GM10248 (cell line): ENCODE measurements around the gene TXNRD2.
"Not testable (repeated sequence)": the region's sequence is repeated elsewhere in the genome, so short reads cannot be mapped to it uniquely, and the experiment has no call there.

Experiments
- CTCF ChIA-PET: fragments of 300-600 bp; sonication (Branson Sonifier 250); formaldehyde crosslinking; extraction: SDS; loops from one replicate; lab custom pipeline; 2021; ENCODE audit warnings: antibody characterized with exemption; lab: Yijun Ruan, JAX
- POLR2A ChIA-PET: fragments of 350-650 bp; sonication (Branson Sonifier 250); formaldehyde crosslinking; extraction: SDS; loops from one replicate; lab custom pipeline; 2020; ENCODE audit warnings: antibody characterized with exemption; lab: Yijun Ruan, JAX
- DNase-seq: peaks from one replicate; pipeline ENCODE4 v3.0.0; 2012; ENCODE audit errors: extremely low spot score
- CTCF ChIP-seq: IDR thresholded peaks from 2 replicates; pipeline ENCODE4 v1.5.1; 2012; ENCODE audit warnings: mild to moderate bottlenecking, low read depth; ENCODE audit errors: extremely low read depth, missing control alignments, control extremely low read depth

Gene TXNRD2

DNA sequence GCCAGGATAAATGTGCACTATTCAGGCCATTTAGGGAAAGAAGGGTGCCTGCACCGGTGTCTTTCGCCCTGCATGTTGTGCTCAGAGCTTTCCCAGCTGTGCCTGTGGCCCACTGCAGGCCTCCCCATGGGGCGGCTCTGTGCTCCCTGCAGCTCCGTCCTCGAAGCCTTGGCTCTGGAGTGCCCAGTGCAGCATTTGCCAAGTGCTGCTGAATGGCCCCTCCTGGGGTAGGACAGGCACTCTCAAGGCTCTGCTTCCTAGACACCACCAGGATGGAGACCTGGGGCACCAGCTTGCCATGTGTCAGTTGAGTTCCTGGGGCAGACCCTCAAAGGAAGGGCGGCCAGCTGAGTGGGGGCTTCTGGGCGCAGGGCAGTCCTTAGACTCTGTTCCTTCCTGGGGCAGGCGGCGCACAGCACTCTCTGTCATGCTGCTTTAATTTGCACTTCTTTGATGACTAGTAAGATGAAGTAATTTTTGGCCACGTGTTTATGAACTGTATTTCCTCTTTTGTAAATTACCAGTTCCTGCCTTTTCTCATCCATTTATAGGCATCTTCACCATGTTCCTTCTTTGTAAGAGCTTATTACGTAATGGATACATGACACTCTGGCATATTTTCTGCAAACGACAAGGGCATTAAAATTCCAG is 54.9 kb downstream of the TXNRD2 start:
- ChIA-PET POLR2A (no interaction called here), CTCF (interaction anchor here (1.2 to 1.7 kb wide), 4 partner anchors 8 to 156 kb away, joined by 3 to 4 read pairs (median 4); no protein-coding TSS in a partner anchor)
- TF ChIP-seq CTCF: no peak
- no peak for DNase-seq

DNA sequence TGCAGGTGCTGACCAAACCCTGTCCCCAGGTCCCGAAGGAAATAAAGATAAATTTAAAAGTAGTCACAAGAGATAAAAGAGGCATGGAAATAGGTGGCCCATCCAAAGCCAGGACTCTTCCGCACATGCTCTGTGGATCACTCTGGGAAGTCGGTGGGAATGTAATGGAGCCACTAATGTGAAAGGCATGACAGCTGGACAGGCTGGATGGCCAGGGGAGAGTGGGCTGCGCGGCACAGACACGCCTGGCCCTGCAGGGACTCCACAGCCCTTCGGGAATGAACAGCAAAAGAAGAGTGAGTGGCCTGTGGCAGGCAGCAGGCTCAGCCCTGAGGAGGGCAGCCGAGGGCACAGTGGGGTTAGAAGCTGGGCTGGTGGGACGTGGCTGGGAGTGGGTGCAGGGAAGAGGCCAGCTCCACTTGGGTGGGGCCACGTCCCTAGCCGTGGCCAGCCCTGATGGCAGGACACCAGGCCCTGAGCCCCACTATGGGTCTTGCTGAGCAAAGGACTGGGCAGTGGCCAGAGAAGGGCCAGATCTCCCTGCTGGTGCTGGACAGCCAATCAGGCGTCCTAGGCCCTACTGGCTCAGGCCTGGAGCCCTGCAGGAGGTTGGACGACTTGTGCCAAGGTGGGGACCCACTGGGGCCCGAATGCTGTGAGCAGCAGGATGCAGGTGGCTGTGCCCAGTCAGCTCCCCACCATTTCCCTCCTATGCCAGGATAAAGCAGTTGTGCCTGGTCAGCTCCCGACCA is 55.6 kb downstream of the TXNRD2 start:
- POLR2A ChIA-PET: no interaction called here
- CTCF ChIA-PET: interaction anchor here (1.2 to 1.7 kb wide), 5 partner anchors 8 to 155 kb away, joined by 3 to 4 read pairs (median 4); no protein-coding TSS in a partner anchor
- no peak for TF ChIP-seq CTCF
- no peak for DNase-seq

- no peak for DNase-seq
- ChIA-PET CTCF (interaction anchor here (1.2 to 1.8 kb wide), 4 partner anchors 17 to 29 kb away, joined by 3 to 4 read pairs (median 4); no protein-coding TSS in a partner anchor), POLR2A (no interaction called here)
- TF ChIP-seq CTCF: no peak
Observed at GRCh38 chr22:19884954-19885751, 56.5 kb downstream of the TXNRD2 start.

GRCh38 chr22:19884161-19884953 is 57.3 kb downstream of the TXNRD2 start:
- POLR2A ChIA-PET: no interaction called here
- DNase-seq: no peak
- CTCF ChIA-PET: interaction anchor here (1.2 to 1.8 kb wide), 3 partner anchors 18 to 29 kb away, joined by 3 to 4 read pairs (median 3); no protein-coding TSS in a partner anchor
- no peak for TF ChIP-seq CTCF

GRCh38 chr22:19883446-19883845 is 58.2 kb downstream of the TXNRD2 start:
- CTCF ChIA-PET: interaction anchor here (1.8 kb wide), 1 partner anchor 27 kb away, joined by 3 read pairs; no protein-coding TSS in a partner anchor
- POLR2A ChIA-PET, DNase-seq: not testable (repeated sequence)
